HCT116 (cell line): ENCODE results near the gene CYB561A3.

ENCODE experiments used
- CTCF ChIP-seq, 3 experiments: fragments of 200-600 bp in 1 of 3; sonication (generic) in 1 of 3; IDR thresholded peaks in 2 of 3; conservative IDR thresholded peaks in 1 of 3; 2 replicates each; pipeline ENCODE4 v1.5.1; 2012 to 2017; ENCODE audit warnings: low read depth in 2 of 3, low read length in 2 of 3, antibody characterized with exemption in 1 of 3, borderline replicate concordance in 1 of 3, control low read depth in 1 of 3, mild to moderate bottlenecking in 1 of 3, mixed read lengths in 1 of 3, mixed run types in 1 of 3, moderate library complexity in 1 of 3; ENCODE audit not compliant: insufficient read depth in 1 of 3
- POLR2AphosphoS5 ChIP-seq: IDR thresholded peaks from 2 replicates; pipeline ENCODE4 v1.6.1; 2011; ENCODE audit warnings: mild to moderate bottlenecking, low read depth, low read length, moderate library complexity
- SP1 ChIP-seq: IDR thresholded peaks from 2 replicates; pipeline ENCODE4 v1.6.1; 2012; ENCODE audit warnings: low read depth
- TF ChIP-seq, protein P1 (sequence below): IDR thresholded peaks from 2 replicates; pipeline ENCODE4 v1.6.1; 2012

DNA sequence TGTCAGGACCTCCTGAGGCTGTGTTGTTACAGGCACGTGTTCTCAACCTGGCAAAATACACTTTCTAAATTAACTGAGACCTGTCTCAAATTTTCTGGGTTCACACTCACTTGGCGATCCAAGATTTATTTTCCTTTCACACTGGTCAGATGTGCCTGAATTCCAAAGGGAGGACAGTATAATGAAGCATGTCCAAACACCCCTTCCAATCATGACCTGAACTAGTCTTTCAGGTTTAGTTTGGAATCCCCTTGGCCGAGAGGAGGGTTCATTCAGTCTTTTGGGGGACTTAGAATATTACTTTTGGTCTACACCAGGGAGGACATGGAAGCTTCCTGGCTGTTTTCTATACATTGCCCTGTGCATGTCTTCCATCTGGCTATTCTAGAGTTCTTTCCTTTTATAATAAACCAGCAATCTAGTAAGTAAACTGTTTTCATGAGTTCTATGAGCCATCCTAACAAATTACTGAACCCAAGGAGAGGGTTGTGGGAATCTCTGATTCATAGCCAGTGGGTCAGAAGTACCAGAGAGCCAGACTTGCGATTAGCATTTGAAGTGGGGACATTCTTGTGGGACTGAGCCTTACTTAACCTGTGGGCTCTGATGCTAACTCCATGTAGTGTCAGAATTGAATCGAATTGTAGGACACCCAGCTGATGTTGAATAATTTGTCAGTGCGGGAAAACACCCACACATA is 15.9 kb upstream of the CYB561A3 start:
- TF ChIP-seq CTCF (IDR thresholded peaks at IDR 0.05 in 2 of 3, conservative IDR thresholded peaks at IDR 0.05 in 1 of 3; ENCODE audit: borderline replicate concordance in 1 of 3, insufficient read depth in 1 of 3, low read depth in 2 of 3, low read length in 2 of 3), result no peak
- TF ChIP-seq, protein P1, sequence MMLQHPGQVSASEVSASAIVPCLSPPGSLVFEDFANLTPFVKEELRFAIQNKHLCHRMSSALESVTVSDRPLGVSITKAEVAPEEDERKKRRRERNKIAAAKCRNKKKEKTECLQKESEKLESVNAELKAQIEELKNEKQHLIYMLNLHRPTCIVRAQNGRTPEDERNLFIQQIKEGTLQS, result no peak
- TF ChIP-seq SP1, result no peak
- no peak for TF ChIP-seq POLR2AphosphoS5
